Hepatocyte (in vitro differentiated cells): ENCODE measurements around the gene BACH2. TPM values are rescaled to one million over a fixed set of nuclear protein-coding genes. Genes with fewer than 3 reads are reported as not detected.

Experiments
- DNase-seq: peaks from one replicate; pipeline ENCODE4 v3.0.0-alpha.2; 2016; ENCODE audit warnings: low spot score
- H2AFZ ChIP-seq: fragments of 200-600 bp; sonication (generic); 2 replicates; pipeline ENCODE4 v1.6.0; 2016; ENCODE audit warnings: antibody characterized with exemption, mild to moderate bottlenecking
- H3K27ac ChIP-seq: fragments of 200-600 bp; sonication (generic); 2 replicates; pipeline ENCODE4 v1.5.1; 2016; ENCODE audit warnings: mild to moderate bottlenecking
- H3K27me3 ChIP-seq: fragments of 200-600 bp; sonication (generic); 2 replicates; pipeline ENCODE4 v1.6.1; 2016
- H3K36me3 ChIP-seq: fragments of 200-600 bp; sonication (generic); replicated peaks from 2 replicates; pipeline ENCODE4 v1.5.1; 2016; ENCODE audit warnings: low read depth; ENCODE audit not compliant: insufficient read depth
- H3K4me1 ChIP-seq: fragments of 200-600 bp; sonication (generic); 2 replicates; pipeline ENCODE4 v1.5.1; 2016; ENCODE audit warnings: mild to moderate bottlenecking, moderate library complexity; ENCODE audit not compliant: insufficient read depth
- H3K4me2 ChIP-seq: fragments of 200-600 bp; sonication (generic); 2 replicates; pipeline ENCODE4 v1.6.0; 2016
- H3K4me3 ChIP-seq: fragments of 200-600 bp; sonication (generic); 2 replicates; pipeline ENCODE4 v1.5.1; 2016; ENCODE audit warnings: mild to moderate bottlenecking
- H3K79me2 ChIP-seq: fragments of 200-600 bp; sonication (generic); 2 replicates; pipeline ENCODE4 v1.6.0; 2017; ENCODE audit warnings: mild to moderate bottlenecking
- H3K9me2 ChIP-seq: fragments of 200-600 bp; sonication (generic); replicated peaks from 2 replicates; pipeline ENCODE4 v1.6.0; 2017; ENCODE audit warnings: mild to moderate bottlenecking; ENCODE audit not compliant: insufficient read depth
- H3K9me3 ChIP-seq: fragments of 200-600 bp; sonication (generic); 2 replicates; pipeline ENCODE4 v1.5.1; 2016; ENCODE audit warnings: low read depth, mild to moderate bottlenecking
- H4K20me1 ChIP-seq: fragments of 200-600 bp; sonication (generic); 2 replicates; pipeline ENCODE4 v1.6.0; 2016; ENCODE audit warnings: mild to moderate bottlenecking; ENCODE audit not compliant: insufficient read depth, poor library complexity, severe bottlenecking
- CTCF ChIP-seq: fragments of 200-600 bp; sonication (generic); IDR thresholded peaks from 2 replicates; pipeline ENCODE4 v1.5.1; 2016; ENCODE audit warnings: antibody characterized with exemption, mild to moderate bottlenecking; ENCODE audit not compliant: poor library complexity
- EZH2 ChIP-seq: fragments of 200-600 bp; sonication (generic); IDR thresholded peaks from 2 replicates; pipeline ENCODE4 v1.6.1; 2016; ENCODE audit warnings: antibody characterized with exemption, mild to moderate bottlenecking, borderline replicate concordance
- EZH2phosphoT487 ChIP-seq: fragments of 200-600 bp; sonication (generic); IDR thresholded peaks from one replicate; pipeline ENCODE4 v1.6.1; 2018; ENCODE audit warnings: antibody characterized with exemption, mild to moderate bottlenecking, low read depth, moderate library complexity; ENCODE audit not compliant: unreplicated experiment, severe bottlenecking
- WGBS: methylation state at CpG from one replicate; pipeline ENCODE4 v1.1.6; 2016; ENCODE audit warnings: low lambda C conversion rate; ENCODE audit errors: missing lambda C conversion rate; 5-methylcytosine and 5-hydroxymethylcytosine counted together
- polyA plus RNA-seq: library from polyadenylated mRNA; unstranded; fragments of >200 nt; fragmentation: Nextera tagmentation; extraction: Ambion mirVana; gene quantifications from 2 replicates; pipeline ENCODE4 v1.2.1, GENCODE V29; 2016
- total RNA-seq: library from RNA; depleted of rRNA; stranded (reverse); fragments of >200 nt; gene quantifications from 2 replicates; pipeline ENCODE4 v1.2.3, GENCODE V29; 2014

BACH2 gene
- total and polyA plus RNA-seq, 2 experiments from 2014 or later, result 2.3 to 2.6 TPM

GRCh38 chr6:90302320-90302719, 5.7 kb upstream of the BACH2 start:
- H3K9me2 ChIP-seq, result no peaks in the 10 kb centered on the region
- TF ChIP-seq EZH2 (no peak), EZH2phosphoT487 (no peak), CTCF (no peak)
- no peaks in the 10 kb centered on the region for H3K9me3 ChIP-seq
- no peak overlapping the region for H2AFZ ChIP-seq
- H3K27me3 ChIP-seq, result peaks cover 27% of the 10 kb centered on the region
- 100% methylated on average over 2 of the region's 2 CpGs for WGBS
- H3K4me2 ChIP-seq, result no peak overlapping the region
- no peaks in the 10 kb centered on the region for H3K4me1 ChIP-seq
- H3K4me3 ChIP-seq, result no peak overlapping the region
- no peaks in the 10 kb centered on the region for H3K36me3 ChIP-seq
- H4K20me1 ChIP-seq, result no peaks in the 10 kb centered on the region
- H3K27ac ChIP-seq, result no peak overlapping the region
- H3K79me2 ChIP-seq, result no peaks in the 10 kb centered on the region
- DNase-seq, result no peak

- no peaks in the 10 kb centered on the region for H3K79me2 ChIP-seq
Observed at GRCh38 chr6:90301816-90302215, 5.2 kb upstream of the BACH2 start.

GRCh38 chr6:90298459-90299053, 1.9 kb upstream of the BACH2 start:
- H3K27me3 ChIP-seq, result peaks cover 43% of the 10 kb centered on the region
- H4K20me1 ChIP-seq, result no peaks in the 10 kb centered on the region
- 77% methylated on average over 7 of the region's 7 CpGs for WGBS
- no peaks in the 10 kb centered on the region for H3K36me3 ChIP-seq
- H3K4me2 ChIP-seq, result no peak overlapping the region
- H3K4me3 ChIP-seq, result no peak overlapping the region
- H3K9me3 ChIP-seq, result no peaks in the 10 kb centered on the region
- no peak overlapping the region for H3K27ac ChIP-seq
- TF ChIP-seq EZH2 (no peak), EZH2phosphoT487 (no peak), CTCF (no peak)
- DNase-seq, result no peak
- H3K79me2 ChIP-seq, result no peaks in the 10 kb centered on the region
- no peaks in the 10 kb centered on the region for H3K4me1 ChIP-seq
- H2AFZ ChIP-seq, result no peak overlapping the region
- no peaks in the 10 kb centered on the region for H3K9me2 ChIP-seq

More at GRCh38 chr6:90301816-90302215, 5.2 kb upstream of the BACH2 start:
- Histone ChIP-seq H4K20me1 (no peaks in the 10 kb centered on the region), H3K4me3 (no peak overlapping the region), H3K9me3 (no peaks in the 10 kb centered on the region), H3K27ac (no peak overlapping the region), H3K4me2 (no peak overlapping the region), H2AFZ (no peak overlapping the region), H3K27me3 (peaks cover 27% of the 10 kb centered on the region), H3K9me2 (no peaks in the 10 kb centered on the region), H3K4me1 (no peaks in the 10 kb centered on the region), H3K36me3 (no peaks in the 10 kb centered on the region)
- TF ChIP-seq EZH2phosphoT487, result no peak
- TF ChIP-seq CTCF, result no peak
- no peak for TF ChIP-seq EZH2
- 84% methylated on average over 1 of the region's 1 CpG for WGBS
- DNase-seq, result no peak
